ENCODE measurements around the gene ZSWIM5.
A peak's percentile ranks its signal among the peaks of the same experiment; 100 is the strongest.

The ZSWIM5 gene

GRCh38 chr1:45009956-45010854 is 196.2 kb downstream of the ZSWIM5 start:
- no peak for TF ChIP-seq CTCF (IDR thresholded peaks at IDR 0.05; ENCODE audit: insufficient read depth, low read depth, low read length, missing control alignments)
- H3K4me3 ChIP-seq (ENCODE audit: low read depth, low read length), result peak overlapping the region; percentile 71
- DNase-seq (ENCODE audit: low read depth), result peak; percentile 30

- no peak for DNase-seq (ENCODE audit: low read depth)
- no peak for TF ChIP-seq CTCF (IDR thresholded peaks at IDR 0.05; ENCODE audit: insufficient read depth, low read depth, low read length, missing control alignments)
- H3K4me3 ChIP-seq (ENCODE audit: low read depth, low read length), result no peak overlapping the region
Observed at GRCh38 chr1:45009296-45009865, 197.0 kb downstream of the ZSWIM5 start.

- no peak for DNase-seq (ENCODE audit: low read depth)
- TF ChIP-seq CTCF (IDR thresholded peaks at IDR 0.05; ENCODE audit: insufficient read depth, low read depth, low read length, missing control alignments), result no peak
- no peak overlapping the region for H3K4me3 ChIP-seq (ENCODE audit: low read depth, low read length)
Observed at GRCh38 chr1:45008516-45008915, 197.9 kb downstream of the ZSWIM5 start.

- no peak overlapping the region for H3K4me3 ChIP-seq (ENCODE audit: low read depth, low read length)
- no peak for TF ChIP-seq CTCF (IDR thresholded peaks at IDR 0.05; ENCODE audit: insufficient read depth, low read depth, low read length, missing control alignments)
- no peak for DNase-seq (ENCODE audit: low read depth)
Observed at GRCh38 chr1:45008076-45008475, 198.3 kb downstream of the ZSWIM5 start.

- TF ChIP-seq CTCF (IDR thresholded peaks at IDR 0.05; ENCODE audit: insufficient read depth, low read depth, low read length, missing control alignments), result no peak
- DNase-seq (ENCODE audit: low read depth), result no peak
- H3K4me3 ChIP-seq (ENCODE audit: low read depth, low read length), result no peak overlapping the region
Observed at GRCh38 chr1:45007311-45007710, 199.1 kb downstream of the ZSWIM5 start.

- no peak overlapping the region for H3K4me3 ChIP-seq (ENCODE audit: low read depth, low read length)
- TF ChIP-seq CTCF (IDR thresholded peaks at IDR 0.05; ENCODE audit: insufficient read depth, low read depth, low read length, missing control alignments), result no peak
- DNase-seq (ENCODE audit: low read depth), result no peak
Observed at GRCh38 chr1:45005761-45006160, 200.6 kb downstream of the ZSWIM5 start.
